Central memory CD8-positive, alpha-beta T cell (primary cell): Measurements from ENCODE around the gene RFX6.

Source experiments
- ATAC-seq: fragments of 150-1000 bp; cut with Tn5 transposase; replicated peaks from 2 replicates; pipeline ENCODE4 v1.10.0; 2022; ENCODE audit warnings: mild to moderate bottlenecking, moderate FRiP score, moderate number of reproducible peaks; ENCODE audit not compliant: poor library complexity, severe bottlenecking; ENCODE audit errors: extremely low read depth
- DNase-seq, 2 donors: peaks; one replicate each; pipeline ENCODE4 v3.0.0; 2021; ENCODE audit warnings: low spot score in 2 of 2
- H3K27ac Mint-ChIP-seq: one replicate; pipeline ENCODE4 v1.8.0; 2022; ENCODE audit warnings: low read depth, mild to moderate bottlenecking, moderate library complexity, mixed read lengths
- H3K27me3 Mint-ChIP-seq: one replicate; pipeline ENCODE4 v1.8.0; 2022; ENCODE audit warnings: mixed read lengths
- H3K36me3 Mint-ChIP-seq: one replicate; pipeline ENCODE4 v1.8.0; 2022; ENCODE audit warnings: mild to moderate bottlenecking, moderate library complexity, mixed read lengths; ENCODE audit not compliant: insufficient read depth
- H3K4me1 Mint-ChIP-seq: one replicate; pipeline ENCODE4 v1.8.0; 2022; ENCODE audit warnings: mixed read lengths
- H3K4me3 Mint-ChIP-seq: one replicate; pipeline ENCODE4 v1.8.0; 2022; ENCODE audit warnings: mild to moderate bottlenecking, moderate library complexity, mixed read lengths
- H3K9me3 Mint-ChIP-seq: one replicate; pipeline ENCODE4 v1.8.0; 2022; ENCODE audit warnings: mixed read lengths

The RFX6 gene

GRCh38 chr6:116924245-116924644 lies 47.2 kb downstream of the RFX6 start:
- Mint-ChIP-seq H3K27me3 (no peaks in the 10 kb centered on the region), H3K4me3 (no peak overlapping the region), H3K36me3 (no peaks in the 10 kb centered on the region), H3K27ac (no peak overlapping the region), H3K4me1 (no peaks in the 10 kb centered on the region), H3K9me3 (no peaks in the 10 kb centered on the region)
- ATAC-seq (no peak), DNase-seq (no peak)

- Mint-ChIP-seq H3K27me3 (no peaks in the 10 kb centered on the region), H3K36me3 (no peaks in the 10 kb centered on the region), H3K9me3 (peaks cover 1% of the 10 kb centered on the region), H3K4me3 (no peak overlapping the region), H3K4me1 (no peaks in the 10 kb centered on the region), H3K27ac (no peak overlapping the region)
- no peak for ATAC-seq
- no peak for DNase-seq
These were observed 48.2 kb downstream of the RFX6 start for GRCh38 chr6:116925088-116925794.

DNA sequence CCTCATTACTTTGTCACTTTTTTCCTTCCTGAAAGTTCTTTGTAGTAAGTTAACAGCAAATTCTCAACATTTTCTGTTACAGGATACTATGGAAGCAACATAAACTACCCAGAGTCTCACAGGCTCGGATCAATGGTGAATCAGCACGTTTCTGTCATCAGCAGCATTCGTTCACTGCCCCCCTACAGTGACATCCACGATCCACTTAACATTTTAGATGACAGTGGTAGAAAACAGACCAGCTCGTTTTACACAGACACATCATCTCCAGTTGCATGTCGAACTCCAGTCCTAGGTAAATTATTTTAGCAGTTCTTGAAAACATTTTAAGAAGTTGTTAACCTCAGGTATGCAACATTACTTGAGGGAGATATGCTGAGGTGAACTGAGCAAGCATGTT lies 51.6 kb downstream of the RFX6 start:
- H3K27me3 Mint-ChIP-seq, result no peaks in the 10 kb centered on the region
- no peak overlapping the region for H3K27ac Mint-ChIP-seq
- DNase-seq, result no peak
- H3K4me1 Mint-ChIP-seq, result no peaks in the 10 kb centered on the region
- no peak overlapping the region for H3K4me3 Mint-ChIP-seq
- no peaks in the 10 kb centered on the region for H3K36me3 Mint-ChIP-seq
- ATAC-seq, result no peak
- peaks cover 7% of the 10 kb centered on the region for H3K9me3 Mint-ChIP-seq

- Mint-ChIP-seq H3K4me1 (no peaks in the 10 kb centered on the region), H3K9me3 (peaks cover 7% of the 10 kb centered on the region), H3K4me3 (no peak overlapping the region), H3K27me3 (no peaks in the 10 kb centered on the region), H3K27ac (no peak overlapping the region), H3K36me3 (no peaks in the 10 kb centered on the region)
- DNase-seq (no peak), ATAC-seq (no peak)
These were observed 52.8 kb downstream of the RFX6 start for GRCh38 chr6:116929825-116930224.

DNA sequence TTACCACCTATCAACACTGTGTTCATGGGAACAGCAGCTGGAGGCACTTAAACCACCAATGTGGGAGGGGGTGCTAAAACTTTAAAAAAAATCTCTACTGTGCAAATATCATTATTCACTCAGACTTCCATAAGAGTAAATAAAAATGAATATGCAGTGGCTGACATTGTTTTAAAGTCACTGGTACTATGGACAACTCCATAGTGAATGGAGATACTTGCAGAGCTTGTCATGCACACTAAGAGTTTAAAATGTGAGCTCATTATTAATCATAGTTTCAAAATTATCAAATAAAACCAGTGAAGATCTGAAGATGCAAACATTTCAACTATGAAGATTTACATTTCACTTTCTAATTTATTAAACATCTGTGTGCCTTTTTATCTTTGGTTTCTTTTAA lies 54.4 kb downstream of the RFX6 start:
- Mint-ChIP-seq H3K27me3 (no peaks in the 10 kb centered on the region), H3K4me1 (no peaks in the 10 kb centered on the region)
- DNase-seq, result no peak

GRCh38 chr6:116932496-116932895 lies 55.5 kb downstream of the RFX6 start:
- Mint-ChIP-seq H3K4me1 (no peaks in the 10 kb centered on the region), H3K27me3 (no peaks in the 10 kb centered on the region), H3K4me3 (no peak overlapping the region), H3K36me3 (no peaks in the 10 kb centered on the region), H3K9me3 (peaks cover 7% of the 10 kb centered on the region), H3K27ac (no peak overlapping the region)
- ATAC-seq, result no peak
- DNase-seq, result no peak

More for the DNA sequence above, 54.4 kb downstream of the RFX6 start:
- H3K4me3 Mint-ChIP-seq, result no peak overlapping the region
- no peak for ATAC-seq
- H3K9me3 Mint-ChIP-seq, result peaks cover 7% of the 10 kb centered on the region
- H3K27ac Mint-ChIP-seq, result no peak overlapping the region
- H3K36me3 Mint-ChIP-seq, result no peaks in the 10 kb centered on the region

DNA sequence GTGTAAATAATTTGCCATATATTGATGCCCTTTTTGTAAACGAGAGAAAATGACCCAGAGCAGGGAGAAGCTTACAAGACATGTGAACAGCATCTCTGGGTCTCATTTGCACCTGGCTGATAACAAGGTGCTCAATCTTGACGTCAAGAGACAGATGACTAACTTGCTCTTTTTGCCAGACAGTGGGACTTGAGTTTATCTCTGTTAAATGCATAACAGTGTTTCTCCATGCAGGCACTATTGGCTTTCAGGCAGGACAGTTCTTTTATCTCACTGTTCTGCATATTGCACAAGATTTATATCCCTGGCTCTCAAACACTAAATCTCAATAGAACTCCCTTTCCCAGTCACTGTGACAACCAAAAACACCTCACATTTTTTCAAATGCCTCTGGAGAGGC lies 56.4 kb downstream of the RFX6 start:
- Mint-ChIP-seq H3K27ac (no peak overlapping the region), H3K4me1 (no peaks in the 10 kb centered on the region), H3K4me3 (no peak overlapping the region), H3K36me3 (no peaks in the 10 kb centered on the region), H3K9me3 (peaks cover 7% of the 10 kb centered on the region), H3K27me3 (no peaks in the 10 kb centered on the region)
- DNase-seq (no peak), ATAC-seq (no peak)

DNA sequence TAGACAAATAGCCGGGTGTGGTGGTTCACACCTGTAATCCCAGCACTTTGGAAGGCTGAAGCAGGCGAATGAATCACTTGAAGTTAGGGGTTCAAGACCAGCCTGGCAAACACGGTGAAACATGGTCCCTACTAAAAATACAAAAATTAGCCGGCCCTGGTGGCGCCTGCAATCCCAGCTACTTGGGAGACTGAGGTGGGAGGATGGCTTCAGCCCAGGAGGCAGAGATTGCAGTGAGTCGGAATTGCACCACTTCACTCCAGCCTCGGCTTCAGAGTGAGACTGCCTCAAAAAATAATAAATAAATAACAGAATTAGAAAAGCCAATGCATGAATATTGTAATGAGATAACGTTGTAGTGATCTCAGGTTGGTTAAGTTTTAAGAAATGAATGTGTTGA lies 61.3 kb downstream of the RFX6 start:
- DNase-seq (no peak), ATAC-seq (no peak)
- H3K4me3 Mint-ChIP-seq, result no peak overlapping the region
- H3K27ac Mint-ChIP-seq, result no peak overlapping the region
- no peaks in the 10 kb centered on the region for H3K27me3 Mint-ChIP-seq
- no peaks in the 10 kb centered on the region for H3K36me3 Mint-ChIP-seq
- H3K9me3 Mint-ChIP-seq, result no peaks in the 10 kb centered on the region
- H3K4me1 Mint-ChIP-seq, result no peaks in the 10 kb centered on the region

GRCh38 chr6:116941727-116942126 lies 64.7 kb downstream of the RFX6 start:
- no peak overlapping the region for H3K27ac Mint-ChIP-seq
- no peak for DNase-seq
- no peaks in the 10 kb centered on the region for H3K27me3 Mint-ChIP-seq

DNA sequence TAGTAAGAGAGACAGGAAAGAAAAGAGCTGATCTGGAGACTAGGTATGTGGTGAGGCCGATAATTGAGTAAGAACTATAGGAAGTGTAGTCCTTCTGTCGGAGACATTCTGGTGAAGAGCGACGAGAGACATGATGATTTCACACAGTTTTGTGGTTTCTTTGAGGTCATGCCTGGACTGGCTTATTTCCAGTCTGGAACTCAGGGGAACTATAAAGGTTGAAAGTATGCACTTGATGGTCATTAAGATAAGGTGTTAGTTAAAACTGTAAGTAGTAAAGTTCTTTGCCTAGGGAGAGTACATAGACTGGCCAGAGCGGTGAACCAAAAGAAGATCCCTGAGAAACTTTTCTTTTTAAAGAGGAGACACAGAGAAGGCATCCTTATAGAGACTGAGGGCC lies 68.8 kb downstream of the RFX6 start:
- ATAC-seq (no peak), DNase-seq (no peak)
- Mint-ChIP-seq H3K27me3 (no peaks in the 10 kb centered on the region), H3K4me3 (no peak overlapping the region), H3K36me3 (no peaks in the 10 kb centered on the region), H3K4me1 (no peaks in the 10 kb centered on the region), H3K9me3 (no peaks in the 10 kb centered on the region), H3K27ac (no peak overlapping the region)

More at GRCh38 chr6:116941727-116942126, 64.7 kb downstream of the RFX6 start:
- ATAC-seq, result no peak
- Mint-ChIP-seq H3K4me1 (no peaks in the 10 kb centered on the region), H3K4me3 (no peak overlapping the region), H3K36me3 (no peaks in the 10 kb centered on the region), H3K9me3 (no peaks in the 10 kb centered on the region)

- no peak for DNase-seq
- H3K36me3 Mint-ChIP-seq, result no peaks in the 10 kb centered on the region
- no peaks in the 10 kb centered on the region for H3K27me3 Mint-ChIP-seq
- H3K4me3 Mint-ChIP-seq, result no peak overlapping the region
- H3K4me1 Mint-ChIP-seq, result no peaks in the 10 kb centered on the region
- H3K9me3 Mint-ChIP-seq, result no peaks in the 10 kb centered on the region
- no peak for ATAC-seq
- no peak overlapping the region for H3K27ac Mint-ChIP-seq
These were observed 71.7 kb downstream of the RFX6 start for GRCh38 chr6:116948533-116949304.

GRCh38 chr6:116949964-116950363 lies 72.9 kb downstream of the RFX6 start:
- no peaks in the 10 kb centered on the region for H3K4me1 Mint-ChIP-seq
- no peaks in the 10 kb centered on the region for H3K27me3 Mint-ChIP-seq
- no peak overlapping the region for H3K4me3 Mint-ChIP-seq
- H3K36me3 Mint-ChIP-seq, result no peaks in the 10 kb centered on the region
- no peak for ATAC-seq
- no peak for DNase-seq
- H3K9me3 Mint-ChIP-seq, result peaks cover 4% of the 10 kb centered on the region
- H3K27ac Mint-ChIP-seq, result no peak overlapping the region

GRCh38 chr6:116954335-116954734 lies 77.3 kb downstream of the RFX6 start:
- Mint-ChIP-seq H3K27me3 (no peaks in the 10 kb centered on the region), H3K4me1 (no peaks in the 10 kb centered on the region), H3K4me3 (no peak overlapping the region), H3K27ac (no peak overlapping the region), H3K36me3 (no peaks in the 10 kb centered on the region), H3K9me3 (peaks cover 4% of the 10 kb centered on the region)
- no peak for DNase-seq
- ATAC-seq, result no peak
